Activated naive CD8-positive, alpha-beta T cell treated with anti-CD3 and anti-CD28 coated beads, Interleukin-2, amount 50 U/mL, for 24 hours (primary cell): ENCODE measurements around the gene PRR7.
A peak's percentile ranks its signal among the peaks of the same experiment; 100 is the strongest.

Source experiments
- ATAC-seq: fragments of 150-1000 bp; cut with Tn5 transposase; one replicate; pipeline ENCODE4 v1.10.0; 2021
- DNase-seq: peaks from one replicate; pipeline ENCODE4 v3.0.0; 2021
- H3K27ac Mint-ChIP-seq: one replicate; pipeline ENCODE4 v1.8.0; 2021; ENCODE audit warnings: mild to moderate bottlenecking, mixed read lengths
- H3K27me3 Mint-ChIP-seq: one replicate; pipeline ENCODE4 v1.8.0; 2021; ENCODE audit warnings: mixed read lengths
- H3K36me3 Mint-ChIP-seq: one replicate; pipeline ENCODE4 v1.8.0; 2021; ENCODE audit warnings: low read depth, mixed read lengths
- H3K4me1 Mint-ChIP-seq: one replicate; pipeline ENCODE4 v1.8.0; 2021; ENCODE audit warnings: mixed read lengths
- H3K4me3 Mint-ChIP-seq: one replicate; pipeline ENCODE4 v1.8.0; 2021; ENCODE audit warnings: mild to moderate bottlenecking, moderate library complexity, mixed read lengths
- H3K9me3 Mint-ChIP-seq: one replicate; pipeline ENCODE4 v1.8.0; 2021; ENCODE audit warnings: mixed read lengths

Gene PRR7

GRCh38 chr5:177473443-177474001, 26.9 kb downstream of the PRR7 start, which contains the start of gene DBN1:
Gene DBN1 (minus strand): TSS chr5:177473634. CDS start chr5:177473521, 113 bp downstream.
- DNase-seq: peak; percentile 52
- Mint-ChIP-seq H3K27ac (peak within 1 kb of the TSS; percentile 72), H3K36me3 (peaks cover 5% of the 10 kb centered on the region), H3K4me1 (peaks cover 63% of the 10 kb centered on the region), H3K27me3 (peaks cover 5% of the 10 kb centered on the region), H3K9me3 (no peaks in the 10 kb centered on the region), H3K4me3 (peak within 1 kb of the TSS; percentile 81)
- ATAC-seq: peak; percentile 16

GRCh38 chr5:177474002-177474476, 27.4 kb downstream of the PRR7 start:
- ATAC-seq (no peak), DNase-seq (no peak)
- Mint-ChIP-seq H3K4me3 (peak overlapping the region; percentile 74), H3K9me3 (no peaks in the 10 kb centered on the region), H3K36me3 (peaks cover 5% of the 10 kb centered on the region), H3K27me3 (peaks cover 5% of the 10 kb centered on the region), H3K27ac (peak overlapping the region; percentile 65), H3K4me1 (peaks cover 66% of the 10 kb centered on the region)

- ATAC-seq (no peak), DNase-seq (no peak)
- Mint-ChIP-seq H3K9me3 (no peaks in the 10 kb centered on the region), H3K36me3 (peaks cover 5% of the 10 kb centered on the region), H3K27ac (peak overlapping the region; percentile 77), H3K4me3 (no peak overlapping the region), H3K4me1 (peaks cover 76% of the 10 kb centered on the region), H3K27me3 (peaks cover 5% of the 10 kb centered on the region)
Measured at GRCh38 chr5:177474846-177475562, 28.4 kb downstream of the PRR7 start.

- peaks cover 3% of the 10 kb centered on the region for H3K36me3 Mint-ChIP-seq
- H3K4me3 Mint-ChIP-seq: no peak overlapping the region
- ATAC-seq: peak; percentile 27
- peaks cover 72% of the 10 kb centered on the region for H3K4me1 Mint-ChIP-seq
- no peaks in the 10 kb centered on the region for H3K9me3 Mint-ChIP-seq
- peaks cover 5% of the 10 kb centered on the region for H3K27me3 Mint-ChIP-seq
- DNase-seq: no peak
- peak overlapping the region; percentile 77 for H3K27ac Mint-ChIP-seq
Measured at GRCh38 chr5:177475563-177476427, 29.2 kb downstream of the PRR7 start.

- H3K27ac Mint-ChIP-seq: peak overlapping the region; percentile 68
- H3K27me3 Mint-ChIP-seq: peaks cover 5% of the 10 kb centered on the region
- H3K4me3 Mint-ChIP-seq: no peak overlapping the region
Measured at GRCh38 chr5:177476531-177477233, 30.1 kb downstream of the PRR7 start.

DNA sequence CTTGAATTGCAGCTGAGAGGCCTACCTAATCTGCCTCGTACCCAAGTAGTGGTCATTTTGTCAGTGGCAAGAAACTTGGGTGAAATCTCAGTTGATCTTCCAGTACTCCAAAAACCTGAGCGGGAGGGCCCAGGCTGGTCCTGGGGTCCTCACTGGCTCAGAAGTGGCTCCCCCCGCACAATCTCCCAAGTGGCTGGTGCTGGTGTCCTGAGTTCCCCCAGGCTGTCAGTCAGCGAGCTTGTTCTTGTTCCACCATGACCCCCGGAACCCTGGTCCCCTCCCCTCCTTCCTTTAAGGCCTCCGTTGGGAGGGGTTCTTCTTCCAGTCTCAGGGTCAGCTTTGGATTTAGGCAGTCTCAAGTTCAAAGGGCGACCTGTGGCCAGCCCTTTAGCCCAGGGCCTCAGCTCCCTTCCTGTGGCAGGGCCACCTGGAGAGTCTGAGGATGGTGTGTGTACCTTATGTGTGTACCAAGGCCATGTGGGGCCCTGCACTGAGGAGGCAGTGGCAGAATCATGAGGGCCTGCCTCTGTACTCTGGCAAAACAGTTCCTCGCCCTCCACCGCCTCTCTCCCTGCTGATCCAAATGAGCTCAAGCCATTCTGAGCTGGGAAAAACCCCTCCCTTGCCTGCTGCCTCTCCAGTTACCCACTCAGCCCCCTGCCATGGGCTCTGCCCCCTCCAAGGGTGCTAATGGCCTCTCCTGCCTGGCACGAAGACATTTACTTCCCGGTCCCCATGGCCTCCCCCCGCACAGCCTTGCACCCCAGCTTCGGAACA, 31.3 kb downstream of the PRR7 start:
- Mint-ChIP-seq H3K27me3 (peaks cover 5% of the 10 kb centered on the region), H3K4me3 (no peak overlapping the region), H3K9me3 (no peaks in the 10 kb centered on the region), H3K27ac (peak overlapping the region; percentile 73), H3K36me3 (no peaks in the 10 kb centered on the region), H3K4me1 (peaks cover 59% of the 10 kb centered on the region)
- ATAC-seq: no peak
- no peak for DNase-seq

More at GRCh38 chr5:177476531-177477233, 30.1 kb downstream of the PRR7 start:
- ATAC-seq: no peak
- DNase-seq: no peak
- H3K9me3 Mint-ChIP-seq: no peaks in the 10 kb centered on the region
- H3K4me1 Mint-ChIP-seq: peaks cover 64% of the 10 kb centered on the region
- H3K36me3 Mint-ChIP-seq: peaks cover under 1% of the 10 kb centered on the region

DNA sequence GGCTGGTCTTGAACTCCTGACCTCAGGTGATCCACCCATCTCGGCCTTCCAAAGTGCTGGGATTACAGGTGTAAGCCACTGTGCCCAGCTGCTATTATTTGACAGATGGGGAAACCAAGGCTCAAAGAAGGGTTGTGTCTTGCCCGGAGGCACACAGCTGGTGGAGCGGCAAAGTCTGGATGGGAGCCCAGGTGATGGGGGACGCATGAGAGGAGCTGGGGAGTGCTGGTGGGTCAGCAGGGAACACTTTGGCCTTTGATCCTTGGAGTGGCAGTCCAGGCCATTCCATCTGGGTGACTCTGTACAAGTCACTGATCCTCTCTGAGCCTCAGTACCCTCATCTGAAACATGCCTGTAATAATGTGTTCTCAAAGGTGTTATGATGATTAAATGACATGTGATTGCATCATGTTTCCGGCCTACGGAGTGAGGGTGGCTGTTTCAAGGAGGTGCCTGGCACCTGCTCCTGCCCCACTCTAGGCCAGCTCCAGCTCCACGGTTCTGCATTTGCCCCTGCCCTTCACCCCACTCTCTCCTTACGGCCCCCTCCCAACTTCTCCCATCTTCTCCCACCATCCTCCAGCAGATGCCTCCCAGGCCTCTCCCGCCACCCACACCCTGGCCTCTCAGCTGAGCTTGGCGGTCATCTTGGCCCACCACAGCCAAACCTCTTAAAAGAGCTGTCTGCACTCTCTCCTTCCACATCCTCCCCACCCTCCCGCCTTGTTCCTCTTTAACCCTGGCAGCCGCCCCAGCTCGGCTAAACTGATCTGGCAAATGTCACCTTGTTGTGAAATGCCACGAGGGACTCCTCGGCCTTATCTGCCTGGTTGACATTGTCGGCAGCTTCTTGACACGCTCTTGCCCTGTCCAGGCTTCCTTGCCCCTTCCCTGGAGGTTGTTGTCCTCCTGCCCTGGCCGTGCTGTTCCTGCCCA, 32.4 kb downstream of the PRR7 start:
- H3K27ac Mint-ChIP-seq: peak overlapping the region; percentile 98
- H3K27me3 Mint-ChIP-seq: peaks cover 3% of the 10 kb centered on the region
- no peaks in the 10 kb centered on the region for H3K9me3 Mint-ChIP-seq
- DNase-seq (peak; percentile 71), ATAC-seq (peak; percentile 79)
- H3K4me1 Mint-ChIP-seq: peaks cover 58% of the 10 kb centered on the region
- H3K36me3 Mint-ChIP-seq: no peaks in the 10 kb centered on the region
- H3K4me3 Mint-ChIP-seq: peak overlapping the region; percentile 22

- H3K36me3 Mint-ChIP-seq: peaks cover 2% of the 10 kb centered on the region
- H3K4me3 Mint-ChIP-seq: no peak overlapping the region
- H3K9me3 Mint-ChIP-seq: no peaks in the 10 kb centered on the region
- no peak for DNase-seq
- H3K27me3 Mint-ChIP-seq: no peaks in the 10 kb centered on the region
- H3K4me1 Mint-ChIP-seq: peaks cover 50% of the 10 kb centered on the region
- no peak for ATAC-seq
- peak overlapping the region; percentile 98 for H3K27ac Mint-ChIP-seq
Measured at GRCh38 chr5:177479774-177480173, 33.2 kb downstream of the PRR7 start.

- no peak overlapping the region for H3K27ac Mint-ChIP-seq
- H3K9me3 Mint-ChIP-seq: no peaks in the 10 kb centered on the region
- no peak for DNase-seq
- peaks cover 10% of the 10 kb centered on the region for H3K36me3 Mint-ChIP-seq
- no peak for ATAC-seq
- H3K4me1 Mint-ChIP-seq: peaks cover 29% of the 10 kb centered on the region
- no peaks in the 10 kb centered on the region for H3K27me3 Mint-ChIP-seq
- no peak overlapping the region for H3K4me3 Mint-ChIP-seq
Measured at GRCh38 chr5:177482359-177482795, 35.8 kb downstream of the PRR7 start.

DNA sequence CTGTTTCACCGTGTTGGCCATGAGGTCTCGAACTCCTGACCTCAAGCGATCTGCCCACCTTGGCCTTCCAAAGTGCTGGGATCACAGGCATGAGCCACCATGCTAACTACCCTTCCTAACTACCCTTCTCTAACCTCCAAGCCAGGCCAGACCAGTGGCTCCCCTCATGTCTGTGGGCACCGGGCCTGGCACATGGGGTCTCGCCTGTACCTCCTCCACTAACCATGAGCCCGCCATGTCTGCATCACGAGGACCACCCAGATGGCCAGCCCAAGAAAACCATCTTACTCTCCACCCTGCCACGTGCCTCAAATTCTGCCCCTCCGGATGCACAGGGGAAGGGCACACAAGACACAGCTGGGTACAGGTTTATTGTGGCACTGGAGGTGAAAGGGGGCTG, 36.4 kb downstream of the PRR7 start:
- no peak overlapping the region for H3K4me3 Mint-ChIP-seq
- H3K4me1 Mint-ChIP-seq: peaks cover 24% of the 10 kb centered on the region
- DNase-seq (no peak), ATAC-seq (no peak)
- no peak overlapping the region for H3K27ac Mint-ChIP-seq
- no peaks in the 10 kb centered on the region for H3K9me3 Mint-ChIP-seq
- peaks cover 11% of the 10 kb centered on the region for H3K36me3 Mint-ChIP-seq
- no peaks in the 10 kb centered on the region for H3K27me3 Mint-ChIP-seq

GRCh38 chr5:177483994-177484901, 37.6 kb downstream of the PRR7 start:
- H3K27me3 Mint-ChIP-seq: no peaks in the 10 kb centered on the region
- H3K27ac Mint-ChIP-seq: peak overlapping the region; percentile 11
- DNase-seq: no peak
- H3K4me1 Mint-ChIP-seq: peaks cover 12% of the 10 kb centered on the region
- no peak overlapping the region for H3K4me3 Mint-ChIP-seq
- H3K36me3 Mint-ChIP-seq: peaks cover 12% of the 10 kb centered on the region
- no peak for ATAC-seq
- H3K9me3 Mint-ChIP-seq: no peaks in the 10 kb centered on the region
